GM12801 (cell line): ENCODE data around the gene TNFRSF14.

Experiments
- CTCF ChIP-seq: IDR thresholded peaks from one replicate; pipeline ENCODE4 v1.5.1; 2011; ENCODE audit warnings: control low read depth; ENCODE audit not compliant: insufficient read length; ENCODE audit errors: extremely low read depth

Gene TNFRSF14

GRCh38 chr1:2545754-2546514 lies 10.2 kb upstream of the TNFRSF14 start:
- TF ChIP-seq CTCF = no peak

GRCh38 chr1:2546515-2547209 lies 9.5 kb upstream of the TNFRSF14 start:
- TF ChIP-seq CTCF = no peak

GRCh38 chr1:2547210-2548067 lies 8.7 kb upstream of the TNFRSF14 start:
- no peak for TF ChIP-seq CTCF

GRCh38 chr1:2548068-2548589 lies 8.0 kb upstream of the TNFRSF14 start:
- TF ChIP-seq CTCF = no peak

GRCh38 chr1:2552189-2552588 lies 4.0 kb upstream of the TNFRSF14 start:
- no peak for TF ChIP-seq CTCF

GRCh38 chr1:2553871-2554620 lies 2.1 kb upstream of the TNFRSF14 start:
- no peak for TF ChIP-seq CTCF
